KOPT-K1 (cell line): ENCODE data around the gene LRRC40.
"Not testable (repeated sequence)": the region's sequence is repeated elsewhere in the genome, so short reads cannot be mapped to it uniquely, and the experiment has no call there.

Experiments
- H3K27ac ChIP-seq: fragments of 200-600 bp; sonication (generic); 2 replicates; pipeline ENCODE4 v1.5.1; 2016; ENCODE audit warnings: antibody characterized with exemption, mild to moderate bottlenecking, low read depth, low read length; ENCODE audit not compliant: poor library complexity, severe bottlenecking
- H3K36me3 ChIP-seq: fragments of 200-600 bp; sonication (generic); 2 replicates; pipeline ENCODE4 v1.5.1; 2017; ENCODE audit warnings: antibody characterized with exemption, mild to moderate bottlenecking, low read length, moderate library complexity; ENCODE audit not compliant: insufficient read depth
- H3K9me3 ChIP-seq: fragments of 200-600 bp; sonication (generic); 2 replicates; pipeline ENCODE4 v1.5.1; 2017; ENCODE audit warnings: antibody characterized with exemption, low read length, mild to moderate bottlenecking; ENCODE audit not compliant: insufficient read depth, poor library complexity, severe bottlenecking

LRRC40 gene

GRCh38 chr1:70210820-70211219 lies 5.4 kb upstream of the LRRC40 start:
- no peaks in the 10 kb centered on the region for H3K9me3 ChIP-seq
- no peak overlapping the region for H3K27ac ChIP-seq
- peaks cover 48% of the 10 kb centered on the region for H3K36me3 ChIP-seq

DNA sequence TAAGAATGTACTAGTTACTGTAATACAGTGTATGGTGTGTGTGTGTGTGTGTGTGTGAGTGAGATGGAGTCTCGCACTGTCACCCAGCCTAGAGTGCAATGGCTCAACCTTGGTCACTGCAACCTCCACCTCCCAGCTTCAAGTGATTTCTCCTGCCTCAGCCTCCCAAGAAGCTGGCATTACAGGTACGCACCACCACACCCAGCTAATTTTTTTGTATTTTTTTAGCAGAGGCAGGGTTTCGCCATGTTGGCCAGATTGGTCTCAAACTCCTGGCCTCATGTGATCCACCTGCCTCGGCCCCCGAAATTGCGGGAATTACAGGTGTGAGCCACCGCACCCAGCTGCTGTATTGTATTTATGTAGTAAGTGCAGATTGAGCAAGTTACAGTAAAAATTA lies 2.9 kb upstream of the LRRC40 start:
- peaks cover 38% of the 10 kb centered on the region for H3K36me3 ChIP-seq
- no peaks in the 10 kb centered on the region for H3K9me3 ChIP-seq
- H3K27ac ChIP-seq: no peak overlapping the region

GRCh38 chr1:70207492-70207891 lies 2.1 kb upstream of the LRRC40 start:
- H3K9me3 ChIP-seq: no peaks in the 10 kb centered on the region
- no peak overlapping the region for H3K27ac ChIP-seq
- peaks cover 32% of the 10 kb centered on the region for H3K36me3 ChIP-seq

- Histone ChIP-seq H3K36me3 (peaks cover 29% of the 10 kb centered on the region), H3K27ac (peak overlapping the region; percentile 88)
- H3K9me3 ChIP-seq: not testable (repeated sequence)
Measured at GRCh38 chr1:70206833-70207232, 1.5 kb upstream of the LRRC40 start.

GRCh38 chr1:70205071-70205433 lies 327 bp downstream of the LRRC40 start:
- Histone ChIP-seq H3K9me3 (no peaks in the 10 kb centered on the region), H3K27ac (peak overlapping the region; percentile 88), H3K36me3 (peaks cover 24% of the 10 kb centered on the region)

GRCh38 chr1:70204600-70204999 lies 779 bp downstream of the LRRC40 start:
- H3K9me3 ChIP-seq: no peaks in the 10 kb centered on the region
- H3K27ac ChIP-seq: peak overlapping the region; percentile 88
- H3K36me3 ChIP-seq: peaks cover 21% of the 10 kb centered on the region

GRCh38 chr1:70204139-70204538 lies 1.2 kb downstream of the LRRC40 start:
- Histone ChIP-seq H3K9me3 (no peaks in the 10 kb centered on the region), H3K27ac (no peak overlapping the region), H3K36me3 (peaks cover 20% of the 10 kb centered on the region)

- no peaks in the 10 kb centered on the region for H3K9me3 ChIP-seq
- H3K36me3 ChIP-seq: peaks cover 2% of the 10 kb centered on the region; the same call in 1 of the 2 replicates
- no peak overlapping the region for H3K27ac ChIP-seq
Measured at GRCh38 chr1:70202173-70202758, 3.1 kb downstream of the LRRC40 start.

GRCh38 chr1:70200065-70200464 lies 5.3 kb downstream of the LRRC40 start:
- Histone ChIP-seq H3K9me3 (no peaks in the 10 kb centered on the region), H3K27ac (no peak overlapping the region), H3K36me3 (no peaks in the 10 kb centered on the region)

GRCh38 chr1:70196333-70196732 lies 9.0 kb downstream of the LRRC40 start:
- Histone ChIP-seq H3K36me3 (no peaks in the 10 kb centered on the region), H3K27ac (no peak overlapping the region), H3K9me3 (no peaks in the 10 kb centered on the region)

DNA sequence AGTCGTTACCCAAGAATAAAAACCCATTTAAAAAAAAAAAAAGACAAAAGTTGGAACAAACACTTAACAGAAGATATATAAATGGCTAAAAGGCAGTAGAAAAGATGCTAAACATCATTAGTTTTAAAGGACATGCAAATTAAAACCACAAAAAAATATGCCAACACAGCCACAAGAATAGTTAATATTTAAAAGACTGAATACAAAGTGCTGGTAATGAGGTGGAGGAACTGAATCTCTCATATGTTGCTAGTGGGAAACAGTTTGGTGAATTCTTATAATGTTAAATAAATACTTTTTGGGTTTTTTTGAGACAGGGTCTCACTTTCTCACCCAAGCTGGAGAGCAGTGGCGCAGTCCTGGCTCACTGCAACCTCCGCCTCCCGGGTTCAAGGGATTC lies 10.0 kb downstream of the LRRC40 start:
- Histone ChIP-seq H3K9me3 (no peaks in the 10 kb centered on the region), H3K27ac (no peak overlapping the region), H3K36me3 (no peaks in the 10 kb centered on the region)

DNA sequence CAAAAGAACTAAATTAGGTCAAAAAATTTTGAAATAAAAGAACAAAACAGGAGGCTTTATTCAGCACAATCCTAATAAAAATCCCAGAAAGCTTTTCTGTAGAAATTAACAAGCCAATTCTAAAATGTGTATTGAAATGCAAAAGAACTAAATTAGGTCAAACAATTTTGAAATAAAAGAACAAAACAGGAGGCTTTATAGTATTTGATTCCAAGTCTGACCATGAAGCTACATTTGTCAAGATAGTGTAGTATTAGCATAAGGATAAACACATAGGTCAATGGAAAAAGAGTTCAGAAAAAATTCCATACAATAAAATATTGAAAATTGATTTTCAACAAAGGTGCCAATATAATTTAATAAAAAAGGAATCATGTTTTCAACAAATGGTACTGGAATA lies 10.8 kb downstream of the LRRC40 start:
- Histone ChIP-seq H3K27ac (no peak overlapping the region), H3K36me3 (no peaks in the 10 kb centered on the region), H3K9me3 (no peaks in the 10 kb centered on the region)

DNA sequence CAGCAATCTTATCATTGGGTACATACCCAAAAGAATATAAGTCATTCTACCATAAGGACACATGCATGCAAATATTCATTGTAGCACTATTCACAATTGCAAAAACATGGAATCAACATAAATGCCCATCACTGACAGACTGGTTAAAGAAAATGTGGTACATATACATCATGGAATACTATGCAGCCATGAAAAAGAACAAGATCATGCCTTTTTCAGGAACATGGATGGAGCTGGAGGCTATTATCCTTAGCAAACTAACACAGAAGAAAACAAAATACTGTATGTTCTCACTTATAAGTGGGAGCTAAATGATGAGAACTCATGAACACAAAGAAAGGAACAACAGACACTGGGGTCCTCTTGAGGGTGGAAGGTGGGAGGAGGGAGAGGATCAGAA lies 12.9 kb downstream of the LRRC40 start:
- not testable (repeated sequence) for H3K27ac ChIP-seq, H3K36me3 ChIP-seq, H3K9me3 ChIP-seq

- Histone ChIP-seq H3K9me3 (no peaks in the 10 kb centered on the region), H3K36me3 (peaks cover 8% of the 10 kb centered on the region), H3K27ac (no peak overlapping the region)
Measured at GRCh38 chr1:70190180-70190579, 15.2 kb downstream of the LRRC40 start.

GRCh38 chr1:70188522-70188921 lies 16.9 kb downstream of the LRRC40 start:
- Histone ChIP-seq H3K36me3 (peaks cover 22% of the 10 kb centered on the region), H3K9me3 (no peaks in the 10 kb centered on the region), H3K27ac (no peak overlapping the region)

DNA sequence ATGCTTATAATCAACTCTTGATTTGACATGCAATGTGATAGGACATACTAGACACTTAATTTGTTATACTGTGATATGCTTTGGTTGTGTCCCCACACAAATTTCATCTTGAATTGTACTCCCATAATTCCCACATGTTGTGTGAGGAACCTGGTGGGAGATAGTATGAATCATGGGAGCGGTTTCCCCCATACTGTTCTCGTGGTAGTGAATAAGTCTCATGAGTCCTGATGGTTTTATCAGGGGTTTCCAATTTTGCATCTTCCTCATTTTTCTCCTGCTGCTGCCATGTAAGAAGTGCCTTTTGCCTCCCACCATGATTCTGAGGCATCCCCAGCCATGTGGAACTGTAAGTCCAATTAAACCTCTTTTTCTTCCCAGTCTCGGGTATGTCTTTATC lies 20.2 kb downstream of the LRRC40 start:
- H3K9me3 ChIP-seq, H3K27ac ChIP-seq: not testable (repeated sequence)
- peaks cover 40% of the 10 kb centered on the region for H3K36me3 ChIP-seq
